ENCODE measurements around the gene CMTM4. TPM values are rescaled to one million over a fixed set of nuclear protein-coding genes. Genes with fewer than 3 reads are reported as not detected.

CMTM4 gene
- total and polyA plus RNA-seq, 2 of the 8 experiments (the other 6 are each of a cell fraction or from before 2014, with no cell fraction given): 35.3 to 51.7 TPM

DNA sequence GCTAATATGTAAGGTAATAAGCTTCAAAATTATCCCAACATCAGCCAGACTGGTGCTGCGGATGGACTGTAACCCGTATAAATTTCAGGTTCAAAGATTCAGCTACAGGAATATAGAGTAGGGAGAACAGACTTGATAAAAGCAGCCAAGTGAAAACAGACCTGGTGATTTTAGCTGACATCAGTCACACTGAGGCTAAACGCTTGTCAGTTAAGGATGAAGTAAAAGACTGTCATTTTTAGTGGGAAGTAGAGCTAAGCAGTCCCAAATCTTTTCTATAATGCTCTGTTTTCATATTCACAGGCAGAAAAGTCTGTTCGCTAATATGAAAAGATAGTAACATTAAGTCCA lies 35.4 kb downstream of the CMTM4 start (continued):
- TF ChIP-seq, protein P1, sequence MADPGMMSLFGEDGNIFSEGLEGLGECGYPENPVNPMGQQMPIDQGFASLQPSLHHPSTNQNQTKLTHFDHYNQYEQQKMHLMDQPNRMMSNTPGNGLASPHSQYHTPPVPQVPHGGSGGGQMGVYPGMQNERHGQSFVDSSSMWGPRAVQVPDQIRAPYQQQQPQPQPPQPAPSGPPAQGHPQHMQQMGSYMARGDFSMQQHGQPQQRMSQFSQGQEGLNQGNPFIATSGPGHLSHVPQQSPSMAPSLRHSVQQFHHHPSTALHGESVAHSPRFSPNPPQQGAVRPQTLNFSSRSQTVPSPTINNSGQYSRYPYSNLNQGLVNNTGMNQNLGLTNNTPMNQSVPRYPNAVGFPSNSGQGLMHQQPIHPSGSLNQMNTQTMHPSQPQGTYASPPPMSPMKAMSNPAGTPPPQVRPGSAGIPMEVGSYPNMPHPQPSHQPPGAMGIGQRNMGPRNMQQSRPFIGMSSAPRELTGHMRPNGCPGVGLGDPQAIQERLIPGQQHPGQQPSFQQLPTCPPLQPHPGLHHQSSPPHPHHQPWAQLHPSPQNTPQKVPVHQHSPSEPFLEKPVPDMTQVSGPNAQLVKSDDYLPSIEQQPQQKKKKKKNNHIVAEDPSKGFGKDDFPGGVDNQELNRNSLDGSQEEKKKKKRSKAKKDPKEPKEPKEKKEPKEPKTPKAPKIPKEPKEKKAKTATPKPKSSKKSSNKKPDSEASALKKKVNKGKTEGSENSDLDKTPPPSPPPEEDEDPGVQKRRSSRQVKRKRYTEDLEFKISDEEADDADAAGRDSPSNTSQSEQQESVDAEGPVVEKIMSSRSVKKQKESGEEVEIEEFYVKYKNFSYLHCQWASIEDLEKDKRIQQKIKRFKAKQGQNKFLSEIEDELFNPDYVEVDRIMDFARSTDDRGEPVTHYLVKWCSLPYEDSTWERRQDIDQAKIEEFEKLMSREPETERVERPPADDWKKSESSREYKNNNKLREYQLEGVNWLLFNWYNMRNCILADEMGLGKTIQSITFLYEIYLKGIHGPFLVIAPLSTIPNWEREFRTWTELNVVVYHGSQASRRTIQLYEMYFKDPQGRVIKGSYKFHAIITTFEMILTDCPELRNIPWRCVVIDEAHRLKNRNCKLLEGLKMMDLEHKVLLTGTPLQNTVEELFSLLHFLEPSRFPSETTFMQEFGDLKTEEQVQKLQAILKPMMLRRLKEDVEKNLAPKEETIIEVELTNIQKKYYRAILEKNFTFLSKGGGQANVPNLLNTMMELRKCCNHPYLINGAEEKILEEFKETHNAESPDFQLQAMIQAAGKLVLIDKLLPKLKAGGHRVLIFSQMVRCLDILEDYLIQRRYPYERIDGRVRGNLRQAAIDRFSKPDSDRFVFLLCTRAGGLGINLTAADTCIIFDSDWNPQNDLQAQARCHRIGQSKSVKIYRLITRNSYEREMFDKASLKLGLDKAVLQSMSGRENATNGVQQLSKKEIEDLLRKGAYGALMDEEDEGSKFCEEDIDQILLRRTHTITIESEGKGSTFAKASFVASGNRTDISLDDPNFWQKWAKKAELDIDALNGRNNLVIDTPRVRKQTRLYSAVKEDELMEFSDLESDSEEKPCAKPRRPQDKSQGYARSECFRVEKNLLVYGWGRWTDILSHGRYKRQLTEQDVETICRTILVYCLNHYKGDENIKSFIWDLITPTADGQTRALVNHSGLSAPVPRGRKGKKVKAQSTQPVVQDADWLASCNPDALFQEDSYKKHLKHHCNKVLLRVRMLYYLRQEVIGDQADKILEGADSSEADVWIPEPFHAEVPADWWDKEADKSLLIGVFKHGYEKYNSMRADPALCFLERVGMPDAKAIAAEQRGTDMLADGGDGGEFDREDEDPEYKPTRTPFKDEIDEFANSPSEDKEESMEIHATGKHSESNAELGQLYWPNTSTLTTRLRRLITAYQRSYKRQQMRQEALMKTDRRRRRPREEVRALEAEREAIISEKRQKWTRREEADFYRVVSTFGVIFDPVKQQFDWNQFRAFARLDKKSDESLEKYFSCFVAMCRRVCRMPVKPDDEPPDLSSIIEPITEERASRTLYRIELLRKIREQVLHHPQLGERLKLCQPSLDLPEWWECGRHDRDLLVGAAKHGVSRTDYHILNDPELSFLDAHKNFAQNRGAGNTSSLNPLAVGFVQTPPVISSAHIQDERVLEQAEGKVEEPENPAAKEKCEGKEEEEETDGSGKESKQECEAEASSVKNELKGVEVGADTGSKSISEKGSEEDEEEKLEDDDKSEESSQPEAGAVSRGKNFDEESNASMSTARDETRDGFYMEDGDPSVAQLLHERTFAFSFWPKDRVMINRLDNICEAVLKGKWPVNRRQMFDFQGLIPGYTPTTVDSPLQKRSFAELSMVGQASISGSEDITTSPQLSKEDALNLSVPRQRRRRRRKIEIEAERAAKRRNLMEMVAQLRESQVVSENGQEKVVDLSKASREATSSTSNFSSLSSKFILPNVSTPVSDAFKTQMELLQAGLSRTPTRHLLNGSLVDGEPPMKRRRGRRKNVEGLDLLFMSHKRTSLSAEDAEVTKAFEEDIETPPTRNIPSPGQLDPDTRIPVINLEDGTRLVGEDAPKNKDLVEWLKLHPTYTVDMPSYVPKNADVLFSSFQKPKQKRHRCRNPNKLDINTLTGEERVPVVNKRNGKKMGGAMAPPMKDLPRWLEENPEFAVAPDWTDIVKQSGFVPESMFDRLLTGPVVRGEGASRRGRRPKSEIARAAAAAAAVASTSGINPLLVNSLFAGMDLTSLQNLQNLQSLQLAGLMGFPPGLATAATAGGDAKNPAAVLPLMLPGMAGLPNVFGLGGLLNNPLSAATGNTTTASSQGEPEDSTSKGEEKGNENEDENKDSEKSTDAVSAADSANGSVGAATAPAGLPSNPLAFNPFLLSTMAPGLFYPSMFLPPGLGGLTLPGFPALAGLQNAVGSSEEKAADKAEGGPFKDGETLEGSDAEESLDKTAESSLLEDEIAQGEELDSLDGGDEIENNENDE (IDR thresholded peaks at IDR 0.05; ENCODE audit: insufficient replicate concordance, low read length): no peak
- TF ChIP-seq TCF12 (IDR thresholded peaks at IDR 0.05; ENCODE audit: low read depth, low read length) (no peak), EP300 (IDR thresholded peaks at IDR 0.05; ENCODE audit: borderline replicate concordance in 1 of 2, low read depth in 2 of 2, low read length in 2 of 2) (no peak), SRF (IDR thresholded peaks at IDR 0.05; ENCODE audit: low read depth, low read length) (no peak), POLR2A (IDR thresholded peaks at IDR 0.05; ENCODE audit: control extremely low read depth in 1 of 2, low read depth in 2 of 2, low read length in 2 of 2) (no peak), CHD1 (IDR thresholded peaks at IDR 0.05; ENCODE audit: low read depth, low read length) (no peak), SP2 (IDR thresholded peaks at IDR 0.05; ENCODE audit: low read length) (no peak), KDM1A (IDR thresholded peaks at IDR 0.05; ENCODE audit: borderline replicate concordance, low read length) (no peak), RXRA (IDR thresholded peaks at IDR 0.05; ENCODE audit: insufficient read depth, low read depth, low read length) (no peak), POU5F1 (IDR thresholded peaks at IDR 0.05; ENCODE audit: low read depth, low read length) (no peak), BACH1 (IDR thresholded peaks at IDR 0.05; ENCODE audit: low read length) (no peak), CTBP2 (IDR thresholded peaks at IDR 0.05; ENCODE audit: borderline replicate concordance, insufficient read depth, insufficient read length, low read length) (no peak)

Measured in H1 (cell line).